Neural progenitor cell (in vitro differentiated cells): ENCODE measurements around the gene SPDYE4.

Source experiments
- CTCF ChIP-seq: fragments of 200-600 bp; sonication (generic); IDR thresholded peaks from 2 replicates; pipeline ENCODE4 v1.5.1; 2017; ENCODE audit warnings: antibody characterized with exemption, mild to moderate bottlenecking
- EZH2 ChIP-seq: fragments of 200-600 bp; sonication (generic); IDR thresholded peaks from 2 replicates; pipeline ENCODE4 v1.6.1; 2017; ENCODE audit warnings: antibody characterized with exemption, mild to moderate bottlenecking, moderate library complexity
- EZH2phosphoT487 ChIP-seq: fragments of 200-600 bp; sonication (generic); IDR thresholded peaks from 2 replicates; pipeline ENCODE4 v1.6.1; 2017; ENCODE audit warnings: antibody characterized with exemption

GRCh38 chr17:8782176-8782575 is 23.8 kb upstream of the SPDYE4 start:
- TF ChIP-seq EZH2 (no peak), CTCF (no peak), EZH2phosphoT487 (no peak)
